HG02759 (cell line): ENCODE data around the gene SLC8A2.

Source experiments
- ATAC-seq: cut with Tn5 transposase; IDR thresholded peaks from one replicate; pipeline ENCODE4 v1.9.1; 2021; ENCODE audit warnings: mild to moderate bottlenecking, moderate library complexity; ENCODE audit not compliant: unreplicated experiment

SLC8A2 gene

GRCh38 chr19:47432091-47432490 lies 39.6 kb downstream of the SLC8A2 start:
- ATAC-seq = no peak

DNA sequence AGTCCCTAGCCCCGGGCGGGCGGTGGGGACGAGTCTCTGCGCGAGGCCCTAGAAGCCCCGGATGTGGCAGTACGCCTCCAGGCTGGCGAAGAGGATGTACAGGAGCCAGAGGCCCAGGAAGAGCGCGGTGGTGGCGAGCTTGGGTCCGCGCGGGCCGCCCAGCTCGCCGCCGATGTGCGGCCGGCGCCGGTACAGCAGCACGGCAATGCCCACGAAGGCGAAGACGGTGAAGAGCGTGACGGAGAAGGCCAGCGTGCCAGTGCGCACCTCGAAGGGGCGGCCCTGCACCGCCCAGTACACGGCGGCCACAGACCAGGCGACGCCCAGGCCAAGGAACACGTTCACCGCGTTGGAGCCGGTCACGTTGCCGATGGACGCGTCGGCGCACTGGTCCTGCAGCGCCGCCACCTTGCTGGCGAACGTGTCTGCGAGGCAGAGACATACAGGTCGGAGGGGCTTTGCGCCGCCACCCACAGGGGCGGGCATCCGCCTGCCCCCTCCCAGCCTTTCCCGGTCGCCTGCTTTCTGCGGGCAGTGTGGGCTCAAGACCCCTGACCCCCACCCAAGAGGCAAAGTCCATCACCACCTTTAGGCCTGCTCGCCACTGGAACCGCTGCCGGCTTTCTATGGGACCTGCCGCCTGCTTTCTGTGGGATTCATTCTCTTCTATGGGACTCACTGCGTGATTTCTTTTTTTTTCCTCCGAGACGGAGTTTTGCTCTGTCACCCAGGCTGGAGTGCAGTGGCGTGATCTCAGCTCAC lies 41.5 kb downstream of the SLC8A2 start:
- no peak for ATAC-seq

DNA sequence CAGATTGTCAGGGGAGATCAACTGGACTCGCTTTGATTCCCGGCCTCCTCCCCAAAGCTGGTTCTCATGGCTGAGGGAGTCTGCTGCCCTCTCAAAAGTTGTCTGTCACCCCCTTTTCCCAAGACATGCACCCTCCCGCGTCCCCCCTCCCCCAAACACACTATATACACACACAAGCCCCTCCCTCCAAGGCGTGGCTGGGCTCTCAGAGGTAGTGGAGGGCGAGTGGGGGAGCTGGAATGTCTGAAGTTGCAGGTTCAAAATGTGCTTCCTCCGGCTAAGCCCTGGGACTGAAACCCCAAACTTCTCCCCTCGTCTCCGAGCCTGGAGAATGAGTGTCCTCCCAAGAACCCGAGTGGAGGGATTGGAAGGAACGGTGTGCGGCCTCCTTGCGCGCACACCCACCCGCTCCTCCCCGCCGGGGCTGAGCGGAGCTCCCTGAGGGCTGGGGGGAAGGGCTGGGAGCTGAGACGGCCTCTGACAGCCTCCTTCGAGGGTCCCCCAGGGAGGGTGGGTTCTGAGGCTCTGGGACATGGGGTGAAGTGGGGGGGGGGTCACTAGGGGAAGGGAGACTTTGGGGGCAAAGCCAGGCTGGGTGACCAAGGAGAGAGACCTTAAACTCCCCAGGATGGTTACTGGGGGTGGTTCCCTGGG lies 42.4 kb downstream of the SLC8A2 start:
- no peak for ATAC-seq

- ATAC-seq = no peak
Observed at GRCh38 chr19:47428177-47428894, 43.4 kb downstream of the SLC8A2 start.

DNA sequence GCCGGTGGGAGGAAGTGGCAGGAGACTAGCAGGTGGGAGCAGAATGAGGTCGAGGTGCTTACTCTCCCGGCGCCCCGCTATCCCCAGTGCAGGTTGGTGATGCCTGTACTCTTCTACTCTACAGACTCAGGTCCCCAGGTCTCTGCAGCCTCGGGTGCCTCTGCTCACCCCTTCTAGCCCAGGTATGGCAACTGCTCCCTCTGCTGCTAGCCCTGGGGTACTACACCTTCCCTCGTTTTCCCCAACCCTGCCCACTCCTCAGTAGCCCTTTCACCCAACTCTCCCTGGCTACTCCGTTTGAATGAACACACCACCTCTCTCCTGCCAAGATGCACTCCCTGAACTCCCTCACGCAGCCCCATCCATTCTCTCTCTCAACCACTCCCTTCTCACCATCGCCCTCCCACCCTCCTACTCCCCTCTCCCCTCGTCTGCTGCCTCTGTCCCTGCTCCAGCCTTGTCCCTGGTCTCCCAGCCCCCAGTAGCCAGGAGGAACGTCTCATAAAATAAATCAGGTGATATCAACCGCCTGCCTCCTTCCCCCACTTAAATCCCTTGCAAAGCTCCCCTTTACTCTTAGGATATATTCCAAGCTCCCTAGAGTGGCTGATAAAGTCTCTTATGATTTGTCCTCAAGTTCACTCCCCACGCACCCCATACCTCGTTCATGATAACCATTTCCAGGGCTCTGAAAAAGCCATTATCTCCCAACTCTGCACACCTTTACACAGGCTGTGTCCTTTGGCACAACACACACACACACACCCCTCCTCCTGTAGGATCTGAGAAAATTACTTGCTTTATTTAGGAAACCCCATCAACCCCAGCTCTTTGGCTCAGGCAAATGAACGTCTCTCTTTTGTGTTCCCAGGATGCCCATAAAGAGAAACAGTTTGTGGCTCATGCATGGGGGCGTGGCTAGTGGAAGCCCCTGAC lies 44.2 kb downstream of the SLC8A2 start:
- no peak for ATAC-seq

- no peak for ATAC-seq
Observed at GRCh38 chr19:47423203-47423882, 48.4 kb downstream of the SLC8A2 start.

- ATAC-seq = no peak
Observed at GRCh38 chr19:47422417-47423163, 49.1 kb downstream of the SLC8A2 start.

DNA sequence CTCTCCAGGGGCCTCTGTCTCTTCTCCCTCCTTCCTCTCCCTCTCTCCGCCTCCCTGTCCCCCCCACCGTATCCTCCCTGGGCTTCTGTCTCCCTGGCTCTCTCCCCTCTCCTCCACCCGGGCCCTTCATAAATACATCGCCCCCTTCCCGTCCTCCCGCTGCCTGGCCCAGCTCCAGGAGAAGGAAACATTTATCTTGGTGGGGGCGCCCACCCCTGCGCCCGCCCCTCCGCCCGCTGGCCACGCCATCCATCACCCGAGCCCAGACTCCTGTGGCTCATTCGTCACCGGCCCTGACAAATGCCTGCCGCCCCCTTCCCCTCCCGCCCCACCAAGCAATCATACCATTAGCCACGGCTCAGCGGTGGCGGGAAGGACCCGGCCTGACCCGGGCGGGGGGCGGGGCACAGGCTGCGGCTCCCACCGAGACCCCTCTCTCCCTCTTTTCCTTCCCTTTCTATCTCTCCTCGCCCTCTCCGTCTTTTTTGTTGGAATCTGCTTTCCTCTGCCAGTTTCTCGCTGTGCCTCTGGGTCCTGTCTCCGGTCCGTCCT lies 49.8 kb downstream of the SLC8A2 start:
- no peak for ATAC-seq

GRCh38 chr19:47421244-47421786 lies 50.4 kb downstream of the SLC8A2 start:
- ATAC-seq = no peak

GRCh38 chr19:47419789-47420188 lies 51.9 kb downstream of the SLC8A2 start:
- ATAC-seq = no peak

- ATAC-seq = no peak
Observed at GRCh38 chr19:47419030-47419783, 52.5 kb downstream of the SLC8A2 start, which contains the start of gene MEIS3. TSS of gene MEIS3 (minus strand) at chr19:47419527. CDS start at chr19:47419081, 446 bp downstream.

DNA sequence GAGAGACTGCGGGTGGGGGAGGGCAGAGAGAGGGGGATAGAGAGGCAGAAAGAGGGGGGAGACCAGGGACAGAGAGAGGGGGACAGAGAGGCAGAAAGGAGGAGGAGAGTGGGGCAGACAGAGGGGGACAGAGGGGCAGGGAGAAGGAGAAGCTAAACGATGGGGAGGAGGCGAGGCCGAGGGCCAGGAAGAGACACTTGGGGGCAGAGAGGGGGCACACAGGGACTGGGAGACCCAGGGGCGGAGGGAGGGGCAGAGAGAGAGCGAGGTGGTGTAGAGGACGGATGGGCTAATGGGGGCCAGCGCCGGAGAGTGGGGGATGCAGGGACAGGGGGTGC lies 53.0 kb downstream of the SLC8A2 start:
- ATAC-seq = no peak

DNA sequence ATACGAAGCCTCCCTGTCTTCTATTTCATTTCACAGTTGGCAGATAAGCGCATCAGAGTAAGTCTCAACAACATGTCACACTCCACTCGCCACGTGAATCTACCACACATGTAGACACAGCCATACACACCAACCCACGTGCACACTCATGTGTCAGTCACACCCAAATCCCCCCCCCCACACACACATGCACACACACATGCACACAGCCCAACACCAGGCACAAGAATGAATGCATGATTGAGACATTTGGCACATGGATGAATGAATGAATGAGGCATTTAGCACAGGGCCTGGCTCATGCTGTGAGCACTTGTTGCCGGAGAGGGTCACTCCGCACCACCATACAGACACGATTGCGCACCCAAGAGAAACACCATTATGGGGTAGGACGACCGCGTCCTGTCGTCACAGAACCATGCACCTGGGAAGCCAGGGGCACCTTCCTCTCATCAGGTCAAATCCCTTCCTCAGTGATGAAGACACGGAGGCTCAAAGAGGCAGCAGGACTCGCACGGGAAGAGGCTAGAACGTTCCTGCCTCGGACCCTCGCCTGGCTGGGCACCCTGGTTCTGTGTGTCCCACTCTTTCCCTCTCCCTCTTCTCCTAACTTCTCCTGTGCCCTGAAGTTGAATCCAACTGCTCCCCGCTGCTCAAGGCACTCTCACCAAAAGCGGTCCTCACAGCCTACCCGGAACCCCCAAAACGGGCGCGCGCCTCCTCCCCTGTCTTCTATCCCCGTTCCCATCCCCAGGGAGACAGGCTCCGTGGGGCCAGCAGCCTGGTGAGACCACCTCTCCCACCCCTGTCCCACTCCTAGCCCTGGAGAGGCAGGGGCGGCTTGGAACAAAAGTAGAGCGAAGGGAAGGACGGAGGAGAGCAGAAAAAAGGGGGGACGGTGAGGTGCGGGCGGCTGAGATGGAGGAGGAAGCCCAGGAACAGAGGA lies 53.7 kb downstream of the SLC8A2 start:
- ATAC-seq = no peak

DNA sequence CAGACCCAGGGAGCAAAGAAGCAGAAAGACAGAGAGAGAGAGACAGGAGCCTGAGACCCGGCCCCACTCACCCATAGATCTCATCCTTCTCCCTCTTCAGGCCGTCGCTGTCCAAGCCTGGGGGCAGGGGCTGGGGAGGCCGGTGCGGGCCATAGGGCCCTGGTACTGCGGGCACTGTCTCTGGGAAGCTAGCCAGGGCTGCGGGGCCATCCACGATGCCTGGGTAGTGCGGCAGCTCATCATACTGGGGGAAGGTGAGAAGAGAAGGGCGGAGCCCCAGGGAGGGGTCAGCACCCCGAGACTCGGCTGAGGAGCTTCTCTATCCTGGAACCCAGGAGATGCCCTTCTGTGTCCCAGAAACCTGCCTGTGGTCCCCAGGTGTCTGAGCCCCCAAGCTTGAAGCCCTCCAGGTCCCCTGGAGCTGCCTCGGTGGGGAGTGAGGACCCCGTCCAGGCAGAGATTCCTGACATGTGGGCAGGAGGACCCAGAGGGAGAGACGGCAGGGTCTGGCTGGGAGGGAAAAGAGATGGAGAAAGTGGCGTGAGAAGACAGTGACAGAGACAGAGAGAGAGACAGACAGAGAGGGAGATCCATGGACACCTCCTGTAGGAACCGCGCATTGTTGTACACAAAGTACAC lies 54.5 kb downstream of the SLC8A2 start:
- no peak for ATAC-seq

DNA sequence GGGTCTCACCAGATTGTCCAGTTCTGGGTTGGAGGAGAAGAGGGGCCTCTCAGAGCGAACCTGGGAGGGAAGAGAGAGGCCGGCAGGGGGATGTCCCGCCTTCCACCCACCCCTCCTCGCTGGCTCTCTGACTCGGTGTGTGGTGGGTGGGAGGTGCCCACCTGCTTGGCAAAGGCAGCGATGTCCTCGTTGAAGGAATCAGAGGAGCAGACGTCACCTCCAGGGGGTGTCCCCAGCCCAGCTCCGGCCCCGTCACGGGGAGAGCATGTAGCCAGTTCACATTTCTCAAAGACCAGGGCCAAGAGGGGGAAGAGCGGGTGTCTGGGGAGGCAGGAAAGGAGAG lies 55.1 kb downstream of the SLC8A2 start:
- ATAC-seq = no peak

GRCh38 chr19:47415953-47416642 lies 55.6 kb downstream of the SLC8A2 start:
- ATAC-seq = no peak
